Sigmoid colon (tissue), 7 donors: Measurements from ENCODE around the gene TUBA4B. TPM values are rescaled to one million over a fixed set of nuclear protein-coding genes. Genes with fewer than 3 reads are reported as not detected.

ENCODE experiments used
- DNase-seq: peaks from one replicate; pipeline ENCODE4 v3.0.0-alpha.2; 2019
- H3K27ac ChIP-seq, 4 donors: fragments of 200-600 bp; sonication (generic); one replicate each; pipeline ENCODE4 v1.5.1; 2016 to 2019; ENCODE audit warnings: mild to moderate bottlenecking in 1 of 4
- H3K27me3 ChIP-seq, 3 donors: fragments of 200-600 bp; sonication (generic); one replicate each; pipeline ENCODE4 v1.5.1; 2019; ENCODE audit warnings: mild to moderate bottlenecking in 1 of 3
- H3K36me3 ChIP-seq, 4 donors: fragments of 200-600 bp; sonication (generic); one replicate each; pipeline ENCODE4 v1.5.1; 2016 to 2019
- H3K4me1 ChIP-seq, 4 donors: fragments of 200-600 bp; sonication (generic); one replicate each; pipeline ENCODE4 v1.5.1; 2017 to 2019
- H3K4me3 ChIP-seq, 4 donors: fragments of 200-600 bp; sonication (generic); one replicate each; pipeline ENCODE4 v1.5.1; 2017 to 2019; ENCODE audit warnings: mild to moderate bottlenecking in 2 of 4, moderate library complexity in 1 of 4
- H3K9me3 ChIP-seq, 4 donors: fragments of 200-600 bp in 3 of 4; sonication (generic) in 3 of 4; one replicate each; pipeline versions ENCODE4 v1.5.1 to v1.6.1; 2013 to 2019
- CTCF ChIP-seq, 4 experiments: fragments of 450-650 bp in 3 of 4; fragments of 200-600 bp in 1 of 4; IDR thresholded peaks; one replicate each; pipeline ENCODE4 v1.5.1; 2016 to 2019; ENCODE audit warnings: antibody characterized with exemption in 4 of 4, mild to moderate bottlenecking in 3 of 4, moderate library complexity in 2 of 4
- EP300 ChIP-seq, 4 donors: sonication (generic); formaldehyde crosslinking; IDR thresholded peaks; one replicate each; pipeline ENCODE4 v1.6.1; 2017; ENCODE audit warnings: antibody characterized with exemption in 4 of 4
- POLR2A ChIP-seq, 2 donors: fragments of 450-650 bp; IDR thresholded peaks; one replicate each; pipeline ENCODE4 v1.6.1; 2016; ENCODE audit warnings: antibody characterized with exemption in 2 of 2, mild to moderate bottlenecking in 2 of 2, moderate library complexity in 2 of 2
- POLR2AphosphoS5 ChIP-seq, 4 donors: sonication (generic); formaldehyde crosslinking; IDR thresholded peaks; one replicate each; pipeline ENCODE4 v1.6.1; 2017; ENCODE audit warnings: antibody characterized with exemption in 4 of 4
- WGBS, 2 donors: extraction: QIAGEN DNeasy Blood & Tissue Kit; methylation state at CpG; one replicate each; pipeline ENCODE4 v1.1.7; 2013; 5-methylcytosine and 5-hydroxymethylcytosine counted together
- intact Hi-C: fragments of 100-400 bp; cut with DNase I; formaldehyde crosslinking; loops from one replicate; pipeline ENCODE4 v1.15.1; 2023
- polyA plus RNA-seq, 3 donors: library from polyadenylated mRNA; stranded (reverse); fragments of 200-250 nt; gene quantifications; one replicate each; pipeline ENCODE4 v1.2.3, GENCODE V29; 2013
- total RNA-seq, 4 donors: library from RNA; depleted of rRNA; stranded (reverse); fragments of >200 nt; gene quantifications; one replicate each; pipeline ENCODE4 v1.1.0, GENCODE V29; 2016
- donor health status: healthy with polysubstance abuse.
- donor health status: Bipolar disorder and iron deficiency.
- donor health status: healthy.

Gene TUBA4B
- total and polyA plus RNA-seq, 7 donors = not detected

DNA sequence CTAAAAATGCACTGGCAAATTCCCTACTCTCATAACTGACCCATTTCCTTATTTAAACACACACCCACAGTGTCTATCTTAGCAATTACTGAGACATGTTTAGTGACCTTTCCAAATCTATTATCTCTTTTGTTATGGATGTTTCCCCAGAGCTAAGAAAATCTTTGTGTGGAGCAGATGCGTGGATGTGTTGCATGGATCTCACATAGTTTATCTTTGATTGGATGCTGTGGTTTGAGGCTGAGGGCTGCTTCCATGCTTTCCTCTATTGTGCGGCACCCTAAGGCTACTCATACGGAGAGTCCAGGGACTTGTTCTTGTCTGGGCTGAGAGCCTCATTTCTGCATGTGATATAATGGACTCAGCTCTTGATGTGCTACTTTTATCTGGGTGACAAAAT lies 18.7 kb upstream of the TUBA4B start:
- Histone ChIP-seq H3K9me3 (no peaks in the 10 kb centered on the region), H3K36me3 (peaks cover 49 to 75% (median 55%) of the 10 kb centered on the region in 4 donors), H3K27me3 (no peaks in the 10 kb centered on the region), H3K4me3 (no peak overlapping the region), H3K4me1 (peaks cover 0 to 16% (median 13%) of the 10 kb centered on the region in 4 donors), H3K27ac (no peak overlapping the region)
- WGBS, 2 donors = 76 to 95% methylated on average over 3 of the region's 3 CpGs
- TF ChIP-seq CTCF (IDR thresholded peaks at IDR 0.05) = no peak
- TF ChIP-seq POLR2A (IDR thresholded peaks at IDR 0.05) = no peak
- TF ChIP-seq POLR2AphosphoS5 (IDR thresholded peaks at IDR 0.05) = no peak
- no peak for TF ChIP-seq EP300 (IDR thresholded peaks at IDR 0.05)
- DNase-seq = no peak
- intact Hi-C loops = no loop called here

DNA sequence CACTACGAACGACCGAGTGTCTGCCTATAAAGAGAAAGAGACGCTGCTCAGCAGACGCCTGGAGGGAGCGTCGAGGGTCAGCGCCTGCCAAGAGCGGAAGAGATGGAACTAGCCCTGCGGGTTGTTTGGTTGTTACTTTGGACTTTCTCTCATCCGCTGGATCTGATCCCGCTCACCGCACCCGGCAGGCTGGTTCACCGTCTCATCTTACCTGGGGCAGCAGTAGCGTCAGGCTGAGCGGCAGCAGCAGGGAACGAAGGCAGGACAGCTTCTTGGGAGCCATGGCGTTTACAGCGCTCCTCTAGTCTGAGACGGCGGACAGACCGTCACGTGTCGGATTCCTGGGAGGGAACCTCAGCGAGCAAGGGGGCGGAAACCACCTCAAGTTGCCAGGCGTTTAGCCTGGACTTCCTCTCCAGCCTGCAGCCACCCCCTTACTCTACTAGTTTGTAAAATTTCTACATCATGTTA lies 9.7 kb upstream of the TUBA4B start:
- Histone ChIP-seq H3K4me1 (peaks cover 0 to 27% (median 24%) of the 10 kb centered on the region in 4 donors), H3K4me3 (peak overlapping the region; percentile 11 to 42 (median 34)), H3K9me3 (no peaks in the 10 kb centered on the region), H3K27me3 (no peaks in the 10 kb centered on the region), H3K36me3 (peaks cover 0 to 37% (median 7%) of the 10 kb centered on the region in 4 donors), H3K27ac (peak overlapping the region in 3 of 4 donors; percentile 49 to 87 (median 52))
- WGBS, 2 donors = 26 to 49% methylated on average over 28 of the region's 28 CpGs
- intact Hi-C loops = no loop called here
- peak; percentile 81 for DNase-seq
- TF ChIP-seq POLR2AphosphoS5 (IDR thresholded peaks at IDR 0.05) (peak in 2 of 4 donors; percentile 61 to 65), EP300 (IDR thresholded peaks at IDR 0.05) (no peak)

DNA sequence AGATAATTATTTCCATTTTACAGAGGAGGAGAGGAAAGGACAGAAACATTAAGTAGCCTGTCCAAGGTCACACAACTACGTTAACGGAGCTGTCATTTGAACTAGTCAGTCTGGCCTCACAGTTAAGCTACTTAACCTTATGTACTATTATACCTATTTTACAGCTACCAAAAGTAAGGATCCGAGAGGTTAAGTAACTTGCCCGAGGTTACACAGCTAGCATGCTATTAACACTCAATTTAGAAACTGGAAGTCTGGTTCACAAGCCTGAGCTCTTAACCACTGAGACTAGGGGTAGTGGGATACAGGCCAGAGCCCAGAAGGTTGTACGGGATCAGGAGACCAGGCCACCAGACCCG lies 8.3 kb upstream of the TUBA4B start:
- Histone ChIP-seq H3K4me1 (peaks cover 0 to 41% (median 38%) of the 10 kb centered on the region in 4 donors), H3K9me3 (no peaks in the 10 kb centered on the region), H3K27ac (peak overlapping the region; percentile 87 to 97 (median 92)), H3K4me3 (peak overlapping the region; percentile 62 to 89 (median 74)), H3K27me3 (no peaks in the 10 kb centered on the region), H3K36me3 (peaks cover 0 to 29% (median 8%) of the 10 kb centered on the region in 4 donors)
- DNase-seq = no peak
- intact Hi-C loops = loop anchor here (2.0 kb wide), 1 partner anchor 14 kb away; no protein-coding TSS in a partner anchor
- 24 to 40% methylated on average over 6 of the region's 6 CpGs for WGBS, 2 donors
- TF ChIP-seq EP300 (IDR thresholded peaks at IDR 0.05) (no peak), CTCF (IDR thresholded peaks at IDR 0.05) (no peak), POLR2A (IDR thresholded peaks at IDR 0.05) (no peak)

DNA sequence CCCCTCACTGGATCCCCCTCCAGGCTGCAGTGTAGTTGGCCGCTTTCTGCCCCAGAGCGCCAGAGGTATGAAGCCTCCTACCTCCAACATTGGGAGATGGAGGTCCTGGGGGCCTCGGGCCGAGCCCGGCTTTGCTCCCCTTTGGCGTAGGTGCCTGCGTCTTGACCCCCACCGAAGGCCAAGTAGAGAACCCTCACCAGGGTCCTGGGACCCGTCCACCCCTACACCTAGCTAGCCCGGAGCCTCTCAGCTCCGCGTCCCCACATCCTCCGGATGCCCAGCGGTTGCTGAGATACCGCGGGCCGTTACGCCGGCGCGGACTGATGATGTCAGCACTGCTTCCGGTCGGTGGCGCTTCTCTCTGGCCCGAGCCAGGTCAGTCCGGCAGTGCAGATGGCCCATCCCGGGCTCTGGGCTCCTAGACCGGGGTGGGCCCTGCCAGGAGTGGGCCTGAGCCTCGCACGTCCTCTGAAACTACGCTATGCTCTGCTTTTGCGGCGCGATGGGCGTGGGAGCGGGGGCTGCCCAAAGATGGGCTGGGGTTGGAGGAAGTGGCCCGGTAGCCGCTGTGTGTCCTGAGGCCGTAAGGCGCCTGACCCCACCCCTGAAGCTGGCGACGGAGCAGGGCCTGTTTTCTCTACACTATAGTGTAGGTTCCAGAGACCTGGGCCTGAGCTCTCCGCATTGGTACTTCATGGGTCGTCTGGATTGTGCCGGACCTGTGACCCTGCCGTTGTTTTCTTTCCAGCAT lies 7.7 kb upstream of the TUBA4B start, which contains the start of the genes GLB1L and STK16:
TSS of gene GLB1L (minus strand) at position 297 of the 751 bp plus-strand sequence. CDS start 1,871 bp downstream, outside the sequence.
TSS of gene STK16 (plus strand) at position 332 of the 751 bp plus-strand sequence. CDS start 521 bp downstream, outside the sequence.
- Histone ChIP-seq H3K4me3 (peak within 1 kb of the TSS; percentile 62 to 89 (median 74)), H3K36me3 (peaks cover 0 to 26% (median 8%) of the 10 kb centered on the region in 4 donors), H3K9me3 (no peaks in the 10 kb centered on the region), H3K4me1 (peaks cover 0 to 47% (median 44%) of the 10 kb centered on the region in 4 donors), H3K27ac (peak within 1 kb of the TSS; percentile 87 to 97 (median 92)), H3K27me3 (no peaks in the 10 kb centered on the region)
- intact Hi-C loops = loop anchor here (2.0 kb wide), 1 partner anchor 15 kb away; no protein-coding TSS in a partner anchor
- TF ChIP-seq POLR2AphosphoS5 (IDR thresholded peaks at IDR 0.05) (peak; percentile 91 to 97 (median 95)), EP300 (IDR thresholded peaks at IDR 0.05) (peak in 1 of 4 donors; percentile 59), POLR2A (IDR thresholded peaks at IDR 0.05) (peak; percentile 83), CTCF (IDR thresholded peaks at IDR 0.05) (no peak)
- WGBS, 2 donors = 1% methylated on average over 46 of the region's 46 CpGs
- DNase-seq = peak; percentile 97

DNA sequence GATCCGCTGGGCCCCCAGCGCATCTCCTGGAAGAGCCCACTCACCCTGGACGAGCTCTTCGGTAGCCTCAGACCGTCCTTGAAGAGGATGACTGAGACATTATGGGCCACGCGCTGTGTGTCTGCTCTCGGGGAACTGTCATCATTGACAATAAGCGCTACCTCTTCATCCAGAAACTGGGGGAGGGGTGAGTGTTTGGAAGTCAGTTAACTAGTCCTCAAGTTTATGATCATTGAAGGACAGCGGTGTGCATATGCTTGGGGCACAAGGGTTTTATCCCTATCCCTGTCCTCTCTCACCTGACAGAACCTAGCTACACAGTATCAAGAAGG lies 7.2 kb upstream of the TUBA4B start:
- WGBS, 2 donors = 5 to 14% methylated on average over 10 of the region's 10 CpGs
- no peaks in the 10 kb centered on the region for H3K27me3 ChIP-seq
- TF ChIP-seq CTCF (IDR thresholded peaks at IDR 0.05) (no peak), POLR2AphosphoS5 (IDR thresholded peaks at IDR 0.05) (no peak), EP300 (IDR thresholded peaks at IDR 0.05) (no peak), POLR2A (IDR thresholded peaks at IDR 0.05) (no peak)
- peak overlapping the region; percentile 62 to 89 (median 74) for H3K4me3 ChIP-seq
- H3K9me3 ChIP-seq = no peaks in the 10 kb centered on the region
- intact Hi-C loops = loop anchor here (2.0 kb wide), 1 partner anchor 15 kb away; no protein-coding TSS in a partner anchor
- H3K36me3 ChIP-seq = peaks cover 0 to 32% (median 8%) of the 10 kb centered on the region in 4 donors
- DNase-seq = no peak
- peak overlapping the region; percentile 87 to 97 (median 92) for H3K27ac ChIP-seq
- peaks cover 0 to 51% (median 49%) of the 10 kb centered on the region in 4 donors for H3K4me1 ChIP-seq
